ENCODE results near the gene MRPS18A.
"Not testable (repeated sequence)": the region's sequence is repeated elsewhere in the genome, so short reads cannot be mapped to it uniquely, and the experiment has no call there.

Gene MRPS18A

DNA sequence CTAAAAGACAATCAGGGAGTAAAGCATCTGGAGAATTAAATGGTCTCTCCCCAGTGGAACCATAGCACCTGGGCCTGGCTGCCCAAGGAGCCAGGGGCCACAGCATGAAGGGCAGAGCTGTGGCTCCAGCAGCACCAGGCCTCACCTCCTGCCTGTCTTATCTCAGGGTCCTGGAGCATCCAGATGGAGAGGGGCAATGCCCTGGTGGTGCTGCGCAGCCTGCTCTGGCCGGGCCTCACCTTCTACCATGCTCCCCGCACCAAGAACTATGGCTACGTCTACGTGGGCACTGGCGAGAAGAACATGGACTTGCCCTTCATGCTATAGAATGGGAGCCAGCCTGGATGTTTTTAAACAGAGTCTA, 17.0 kb downstream of the MRPS18A start:
- TF ChIP-seq POLR2AphosphoS5 (IDR thresholded peaks at IDR 0.05; ENCODE audit: low read depth, low read length) (peak; percentile 49; the same call in 1 of the 2 replicates), POLR2A (IDR thresholded peaks at IDR 0.05; ENCODE audit: low read depth, low read length) (peak; percentile 34; the same call in 1 of the 2 replicates), SPI1 (IDR thresholded peaks at IDR 0.05; ENCODE audit: low read depth, low read length) (no peak), POU2F2 (IDR thresholded peaks at IDR 0.05; ENCODE audit: low read depth, low read length) (0 out of 2 replicates have a peak, but pooled peaks have one; percentile 16)
- FAIRE-seq: no peak
- no peak for DNase-seq (ENCODE audit: insufficient read length, low spot score)

DNA sequence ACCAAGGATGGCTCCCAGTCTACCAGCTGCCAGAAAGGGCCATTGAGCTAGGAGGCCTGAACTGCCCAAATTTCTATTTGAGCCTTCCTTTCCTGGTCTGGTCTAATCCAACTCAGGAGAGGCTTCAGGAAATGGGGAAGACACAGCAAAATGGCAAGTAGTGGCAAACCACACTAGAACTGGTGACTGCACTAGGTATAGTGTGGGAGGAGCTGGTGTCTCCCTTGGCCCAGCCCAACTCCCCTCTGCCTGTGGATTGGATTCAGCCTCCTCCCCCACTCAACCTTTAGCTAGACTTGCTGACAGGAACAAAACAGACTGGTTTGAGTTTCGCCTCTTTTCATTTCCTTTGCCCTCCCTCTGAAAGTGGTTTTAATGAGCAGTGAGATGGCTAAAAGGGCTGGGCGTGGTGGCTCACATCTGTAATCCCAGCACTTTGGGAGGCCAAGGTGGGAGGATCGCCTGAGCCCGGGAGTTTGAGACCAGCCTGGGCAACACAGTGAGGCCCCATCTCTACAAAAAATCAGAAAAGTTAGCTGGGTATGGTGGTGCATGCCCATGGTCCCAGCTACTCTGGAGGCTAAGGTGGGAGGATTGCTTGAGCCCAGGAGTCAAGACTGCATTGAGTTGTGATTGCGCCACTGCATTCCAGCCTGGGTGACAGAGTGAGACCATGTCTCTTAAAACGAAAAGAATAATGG, 17.5 kb downstream of the MRPS18A start:
- no peak for DNase-seq (ENCODE audit: insufficient read length, low spot score)

DNA sequence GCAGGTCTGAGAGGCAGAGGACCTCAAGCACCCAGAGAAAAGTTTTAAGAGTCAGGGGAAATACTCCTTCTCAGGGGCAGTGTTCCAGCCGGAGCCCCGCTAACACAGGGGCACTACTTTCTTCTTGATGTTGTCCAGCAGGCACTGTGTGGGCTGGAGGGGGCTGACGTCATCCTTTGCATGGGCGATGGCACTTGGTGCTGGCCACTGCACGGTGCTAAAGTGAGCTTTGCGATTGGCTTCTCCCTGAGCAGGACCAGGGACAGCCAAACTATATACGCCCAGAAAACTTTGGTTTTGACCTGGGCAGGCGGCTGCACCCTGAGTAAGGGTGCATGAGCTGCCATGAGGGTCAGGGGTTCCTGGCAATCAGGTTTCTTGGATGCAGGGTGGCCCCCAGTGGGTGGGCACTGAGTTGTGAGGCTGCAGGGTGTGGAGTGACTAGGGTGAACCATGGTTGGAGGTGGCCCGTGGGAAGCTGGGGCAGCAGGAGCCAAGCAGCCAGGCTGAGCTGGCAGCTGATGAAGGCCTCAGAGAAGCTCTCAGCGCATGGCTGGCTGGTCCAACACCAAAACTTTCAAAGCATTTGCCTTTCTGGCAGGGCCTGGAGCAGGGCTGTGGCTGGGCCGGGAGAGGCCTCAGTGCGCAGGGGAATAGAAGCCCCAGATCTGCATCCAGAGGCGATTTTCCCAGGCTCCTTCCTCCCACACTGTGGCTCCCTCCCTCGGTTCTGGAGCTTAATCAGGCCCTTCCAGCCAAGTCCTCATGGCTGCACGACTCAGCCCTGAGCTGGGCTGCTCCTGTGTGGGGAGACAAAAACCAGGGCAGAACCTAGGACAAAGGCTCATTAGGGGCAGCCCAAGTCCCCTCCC, 18.3 kb downstream of the MRPS18A start:
- FAIRE-seq (no peak), DNase-seq (ENCODE audit: insufficient read length, low spot score) (no peak)
- TF ChIP-seq POLR2AphosphoS5 (IDR thresholded peaks at IDR 0.05; ENCODE audit: low read depth, low read length) (peak; percentile 40), POU2F2 (IDR thresholded peaks at IDR 0.05; ENCODE audit: low read depth, low read length) (no peak), SPI1 (IDR thresholded peaks at IDR 0.05; ENCODE audit: low read depth, low read length) (no peak), POLR2A (IDR thresholded peaks at IDR 0.05; ENCODE audit: low read depth, low read length) (no peak), TAF1 (IDR thresholded peaks at IDR 0.05; ENCODE audit: low read depth, low read length) (no peak), PAX5 (IDR thresholded peaks at IDR 0.05; ENCODE audit: insufficient read depth, low read length, severe bottlenecking) (no peak)

More for the DNA sequence above, 17.5 kb downstream of the MRPS18A start:
- FAIRE-seq: no peak
- TF ChIP-seq SPI1 (IDR thresholded peaks at IDR 0.05; ENCODE audit: low read depth, low read length): no peak
- TF ChIP-seq TAF1 (IDR thresholded peaks at IDR 0.05; ENCODE audit: low read depth, low read length): no peak
- TF ChIP-seq POLR2A (IDR thresholded peaks at IDR 0.05; ENCODE audit: low read depth, low read length): no peak
- TF ChIP-seq PAX5 (IDR thresholded peaks at IDR 0.05; ENCODE audit: insufficient read depth, low read length, severe bottlenecking): no peak
- no peak for TF ChIP-seq POU2F2 (IDR thresholded peaks at IDR 0.05; ENCODE audit: low read depth, low read length)
- TF ChIP-seq POLR2AphosphoS5 (IDR thresholded peaks at IDR 0.05; ENCODE audit: low read depth, low read length): no peak

DNA sequence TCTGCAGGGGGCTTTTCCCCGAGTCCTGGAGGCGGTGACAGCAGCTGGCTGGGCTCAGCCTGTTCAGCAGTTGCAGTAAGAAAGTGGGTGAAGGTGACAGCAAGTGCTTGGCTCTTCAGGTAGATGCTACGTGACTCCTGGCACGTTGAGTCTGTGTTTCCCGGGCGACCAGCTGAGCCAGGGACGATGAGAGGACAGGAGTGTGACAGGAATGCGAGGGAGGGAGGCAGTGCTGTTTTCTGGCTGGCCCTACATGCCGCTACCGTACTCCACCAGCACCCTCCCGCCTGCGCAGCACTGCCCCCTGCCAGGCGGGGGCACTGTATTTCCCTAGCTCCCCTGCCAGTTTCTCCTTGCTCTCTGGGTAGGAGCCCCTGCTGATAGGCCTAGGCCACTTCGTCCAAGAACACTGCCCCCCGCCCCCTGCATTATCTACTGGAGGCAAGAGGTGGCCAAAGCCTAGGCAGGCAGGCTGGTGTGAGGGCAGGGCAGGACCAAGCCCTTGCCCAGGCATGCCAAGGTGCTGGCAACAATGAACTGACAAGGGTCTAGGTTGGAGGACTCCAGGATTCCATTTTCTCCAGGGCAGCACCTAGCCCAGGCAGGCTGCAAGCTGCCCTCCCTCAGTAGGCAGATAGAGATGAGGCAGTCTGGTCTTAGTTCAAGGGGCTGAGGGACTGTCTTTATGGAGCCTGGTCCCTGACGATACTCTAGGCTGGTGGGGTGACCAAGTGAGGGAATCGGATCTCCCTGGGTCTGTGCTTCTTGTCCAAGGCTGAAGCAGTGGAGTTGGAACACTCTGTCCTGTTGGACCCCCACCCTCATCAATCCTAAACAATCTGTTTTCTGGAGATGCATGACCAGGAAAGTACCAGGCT, 19.2 kb downstream of the MRPS18A start:
- FAIRE-seq (peak; percentile 78), DNase-seq (ENCODE audit: insufficient read length, low spot score) (no peak)
- TF ChIP-seq TAF1 (IDR thresholded peaks at IDR 0.05; ENCODE audit: low read depth, low read length) (no peak), PAX5 (IDR thresholded peaks at IDR 0.05; ENCODE audit: insufficient read depth, low read length, severe bottlenecking) (no peak), SPI1 (IDR thresholded peaks at IDR 0.05; ENCODE audit: low read depth, low read length) (no peak), POLR2AphosphoS5 (IDR thresholded peaks at IDR 0.05; ENCODE audit: low read depth, low read length) (peak; percentile 20; the same call in 1 of the 2 replicates), POLR2A (IDR thresholded peaks at IDR 0.05; ENCODE audit: low read depth, low read length) (no peak), POU2F2 (IDR thresholded peaks at IDR 0.05; ENCODE audit: low read depth, low read length) (no peak)

DNA sequence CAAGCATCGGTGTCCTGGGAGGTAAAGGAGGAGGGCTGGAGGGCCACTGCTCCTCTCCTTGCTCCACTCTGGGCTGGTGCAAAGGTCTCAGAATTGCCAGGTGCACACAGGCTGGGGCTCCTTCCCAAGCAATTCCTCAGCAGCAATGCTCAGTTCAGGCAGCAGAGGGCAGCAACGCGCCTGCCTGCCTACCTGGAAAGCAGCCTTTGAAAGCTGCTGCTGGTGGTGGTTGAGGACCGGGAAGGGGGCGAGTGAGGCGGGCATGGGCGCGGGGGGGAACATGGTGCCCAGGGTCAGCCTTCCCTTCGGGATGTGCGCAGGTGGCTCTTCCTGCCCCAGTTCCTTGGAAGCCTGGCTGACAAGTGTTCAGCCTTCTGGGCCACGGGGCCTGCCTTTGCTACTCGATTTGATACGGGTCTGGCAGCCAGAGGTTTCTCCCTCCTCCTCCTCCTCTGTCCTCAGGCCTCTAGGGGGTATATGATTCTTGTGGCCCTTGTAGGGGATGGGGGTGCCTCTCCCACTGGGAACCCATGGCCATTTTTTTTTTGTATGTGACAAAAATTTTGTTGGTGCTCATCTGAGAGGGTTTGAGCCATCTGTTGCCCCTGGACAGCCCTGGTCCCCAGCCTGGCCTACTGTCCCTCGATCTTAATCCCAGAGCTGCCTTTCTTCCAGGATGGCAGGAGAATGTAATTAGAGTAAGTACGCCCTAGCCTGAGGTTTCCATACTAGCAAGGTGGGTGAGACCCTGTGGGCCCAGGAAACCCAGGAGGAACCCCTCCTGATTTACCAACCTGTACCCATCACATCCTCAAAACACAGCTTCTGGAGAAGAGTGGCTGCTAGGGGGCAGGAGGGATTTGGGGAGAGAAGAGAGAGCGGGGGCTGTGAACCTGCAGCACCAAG, 20.1 kb downstream of the MRPS18A start:
- peak; percentile 96 for FAIRE-seq
- TF ChIP-seq POLR2AphosphoS5 (IDR thresholded peaks at IDR 0.05; ENCODE audit: low read depth, low read length) (0 out of 2 replicates have a peak, but pooled peaks have one; percentile 5), POLR2A (IDR thresholded peaks at IDR 0.05; ENCODE audit: low read depth, low read length) (no peak; the same call in 1 of the 2 replicates)
- peak; percentile 73 for DNase-seq (ENCODE audit: insufficient read length, low spot score)

DNA sequence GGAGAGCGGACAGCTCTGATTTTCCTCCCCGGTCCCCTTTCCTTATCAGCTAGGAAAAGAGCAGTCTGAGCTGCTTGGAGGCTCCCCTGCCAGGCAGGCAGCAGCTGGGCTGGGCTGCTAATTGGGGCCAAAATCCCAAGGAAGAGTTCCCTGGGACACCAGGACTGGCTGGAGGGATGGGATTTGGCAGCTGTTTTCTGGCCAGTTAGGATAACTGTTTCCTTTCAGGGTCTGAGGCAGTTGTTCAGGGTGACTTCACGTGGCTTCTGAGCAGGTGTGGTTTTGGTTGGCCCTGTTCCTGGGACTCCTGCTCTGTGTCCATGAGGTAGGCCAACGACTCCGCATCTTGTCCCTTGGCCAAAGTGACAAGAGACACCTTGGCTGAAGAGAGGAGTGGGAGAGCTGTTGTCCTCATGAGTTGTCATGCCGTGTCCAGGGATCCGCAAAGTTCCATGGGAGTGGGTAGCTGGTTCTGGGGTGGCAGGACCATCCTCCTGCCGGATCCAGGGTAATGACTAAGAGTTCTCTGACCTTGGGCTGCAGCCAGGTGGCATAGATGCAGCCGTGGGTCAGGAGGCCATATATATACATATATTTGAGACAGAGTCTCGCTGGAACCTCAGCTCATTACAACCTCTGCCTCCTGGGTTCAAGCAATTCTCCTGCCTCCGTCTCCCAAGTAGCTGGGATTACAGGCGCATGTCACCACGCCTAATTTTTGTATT, 21.2 kb downstream of the MRPS18A start:
- TF ChIP-seq POLR2A (IDR thresholded peaks at IDR 0.05; ENCODE audit: low read depth, low read length): no peak
- TF ChIP-seq TAF1 (IDR thresholded peaks at IDR 0.05; ENCODE audit: low read depth, low read length): no peak
- TF ChIP-seq SPI1 (IDR thresholded peaks at IDR 0.05; ENCODE audit: low read depth, low read length): no peak
- no peak for TF ChIP-seq POLR2AphosphoS5 (IDR thresholded peaks at IDR 0.05; ENCODE audit: low read depth, low read length)
- TF ChIP-seq PAX5 (IDR thresholded peaks at IDR 0.05; ENCODE audit: insufficient read depth, low read length, severe bottlenecking): no peak
- TF ChIP-seq POU2F2 (IDR thresholded peaks at IDR 0.05; ENCODE audit: low read depth, low read length): no peak
- no peak for DNase-seq (ENCODE audit: insufficient read length, low spot score)
- FAIRE-seq: no peak

DNA sequence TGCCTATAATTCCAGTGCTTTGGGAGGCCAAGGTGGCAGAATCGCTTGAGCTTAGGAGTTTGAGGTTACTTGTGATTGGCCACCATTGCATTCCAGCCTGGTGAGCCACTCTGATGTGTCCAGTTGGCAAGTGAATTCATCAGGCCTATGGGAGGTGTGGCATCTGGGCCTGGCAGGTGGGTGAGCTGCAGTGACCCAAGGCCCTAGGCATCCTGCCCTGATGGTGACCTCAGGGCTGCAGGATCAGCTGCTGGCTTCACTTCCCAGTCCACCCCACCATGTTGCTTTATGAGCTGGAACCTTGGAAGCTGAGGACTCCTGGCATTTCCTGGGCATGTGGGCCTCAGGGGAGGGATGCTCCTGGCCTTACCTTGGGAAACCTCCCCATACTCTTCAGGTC, 22.2 kb downstream of the MRPS18A start:
- no peak for TF ChIP-seq PAX5 (IDR thresholded peaks at IDR 0.05; ENCODE audit: insufficient read depth, low read length, severe bottlenecking)
- TF ChIP-seq SPI1 (IDR thresholded peaks at IDR 0.05; ENCODE audit: low read depth, low read length): no peak
- TF ChIP-seq POU2F2 (IDR thresholded peaks at IDR 0.05; ENCODE audit: low read depth, low read length): no peak
- no peak for TF ChIP-seq POLR2AphosphoS5 (IDR thresholded peaks at IDR 0.05; ENCODE audit: low read depth, low read length)
- no peak for TF ChIP-seq POLR2A (IDR thresholded peaks at IDR 0.05; ENCODE audit: low read depth, low read length)
- no peak for TF ChIP-seq TAF1 (IDR thresholded peaks at IDR 0.05; ENCODE audit: low read depth, low read length)
- FAIRE-seq: no peak

DNA sequence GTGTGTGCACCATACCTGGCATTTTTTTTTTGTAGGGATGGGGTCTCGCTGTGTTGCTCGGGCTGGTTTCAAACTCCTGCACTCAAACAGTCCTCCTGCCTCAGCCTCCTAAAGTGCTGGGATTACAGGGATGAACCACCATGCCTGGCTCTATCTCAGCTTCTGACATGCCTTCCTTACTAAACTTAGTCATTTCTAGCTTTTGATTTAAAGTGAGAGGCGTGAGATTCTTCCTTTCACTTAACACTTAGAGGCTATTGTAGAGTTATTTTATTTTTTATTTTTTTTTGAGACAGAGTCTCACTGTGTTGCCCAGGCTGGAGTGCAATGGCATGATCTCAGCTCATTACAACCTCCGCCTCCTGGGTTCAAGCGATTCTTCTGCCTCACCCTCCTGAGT, 24.6 kb downstream of the MRPS18A start:
- DNase-seq (ENCODE audit: insufficient read length, low spot score); FAIRE-seq: not testable (repeated sequence)

More for the DNA sequence above, 22.2 kb downstream of the MRPS18A start:
- no peak for DNase-seq (ENCODE audit: insufficient read length, low spot score)

Data from GM12891 (cell line).